Caki2 (cell line): ENCODE measurements around the gene DEPDC7. TPM values are rescaled to one million over a fixed set of nuclear protein-coding genes. Genes with fewer than 3 reads are reported as not detected.
A peak's percentile ranks its signal among the peaks of the same experiment; 100 is the strongest.
"Not testable (repeated sequence)": the region's sequence is repeated elsewhere in the genome, so short reads cannot be mapped to it uniquely, and the experiment has no call there.

Source experiments
- DNase-seq: peaks from one replicate; pipeline ENCODE4 v3.0.0-alpha.2; 2015; ENCODE audit warnings: low read depth
- in situ Hi-C: cut with HindIII; loops from 2 replicates; pipeline ENCODE4 v1.10.0; 2016; ENCODE audit warnings: low sequenced_read_pairs, low pct_unique_long_range_greater_than_20kb, mixed read lengths
- total RNA-seq: library from RNA; depleted of rRNA; stranded (reverse); fragments of >200 nt; shearing (Covaris generic); gene quantifications from 2 replicates; pipeline ENCODE4 v1.2.3, GENCODE V29; 2014; ENCODE audit warnings: low replicate concordance

The DEPDC7 gene
- total RNA-seq, 1 experiment from 2014 or later = 2.4 TPM

GRCh38 chr11:33048701-33049100 is 33.0 kb downstream of the DEPDC7 start:
- in situ Hi-C loops, DNase-seq: not testable (repeated sequence)

GRCh38 chr11:33049565-33050408 is 34.1 kb downstream of the DEPDC7 start:
- DNase-seq, in situ Hi-C loops: not testable (repeated sequence)

- in situ Hi-C loops = no loop called here
- DNase-seq = no peak
Measured at GRCh38 chr11:33052231-33052630, 36.6 kb downstream of the DEPDC7 start.

GRCh38 chr11:33055375-33055774 is 39.7 kb downstream of the DEPDC7 start:
- in situ Hi-C loops = no loop called here
- DNase-seq = no peak

- in situ Hi-C loops = no loop called here
Measured at GRCh38 chr11:33057284-33057683, 41.6 kb downstream of the DEPDC7 start.

GRCh38 chr11:33059331-33060007 is 43.8 kb downstream of the DEPDC7 start:
- in situ Hi-C loops = no loop called here
- no peak for DNase-seq

More at GRCh38 chr11:33057284-33057683, 41.6 kb downstream of the DEPDC7 start:
- DNase-seq = no peak

GRCh38 chr11:33060271-33060670 is 44.6 kb downstream of the DEPDC7 start:
- in situ Hi-C loops = no loop called here
- DNase-seq = no peak

GRCh38 chr11:33062137-33062536 is 46.5 kb downstream of the DEPDC7 start:
- no peak for DNase-seq
- in situ Hi-C loops = no loop called here

- in situ Hi-C loops = no loop called here
- no peak for DNase-seq
Measured at GRCh38 chr11:33063326-33063881, 47.7 kb downstream of the DEPDC7 start.

GRCh38 chr11:33064033-33064825 is 48.6 kb downstream of the DEPDC7 start:
- DNase-seq = no peak
- in situ Hi-C loops = no loop called here

GRCh38 chr11:33064866-33065265 is 49.2 kb downstream of the DEPDC7 start:
- in situ Hi-C loops = no loop called here
- DNase-seq = no peak

GRCh38 chr11:33065445-33066178 is 49.9 kb downstream of the DEPDC7 start:
- in situ Hi-C loops = no loop called here
- peak; percentile 34 for DNase-seq

GRCh38 chr11:33067294-33067693 is 51.6 kb downstream of the DEPDC7 start:
- in situ Hi-C loops = no loop called here
- DNase-seq = no peak

- in situ Hi-C loops = no loop called here
- no peak for DNase-seq
Measured at GRCh38 chr11:33068611-33069340, 53.1 kb downstream of the DEPDC7 start.

- DNase-seq = no peak
- in situ Hi-C loops = no loop called here
Measured at GRCh38 chr11:33072465-33072864, 56.8 kb downstream of the DEPDC7 start.
